H9 (cell line): ENCODE results near the gene NAA50. TPM values are rescaled to one million over a fixed set of nuclear protein-coding genes. Genes with fewer than 3 reads are reported as not detected.
A peak's percentile ranks its signal among the peaks of the same experiment; 100 is the strongest.

Experiments
- DNase-seq: peaks from one replicate; pipeline ENCODE4 v3.0.0-alpha.2; 2017
- H2AFZ ChIP-seq: one replicate; pipeline ENCODE4 v1.6.1; 2013; ENCODE audit warnings: mild to moderate bottlenecking, low read length, control low read depth, moderate library complexity
- H2AK5ac ChIP-seq: 2 replicates; pipeline ENCODE4 v1.6.1; 2013; ENCODE audit warnings: low read length, control low read depth, mixed read lengths; ENCODE audit not compliant: insufficient read length
- H2BK120ac ChIP-seq: one replicate; pipeline ENCODE4 v1.6.1; 2013; ENCODE audit warnings: low read depth, mild to moderate bottlenecking, low read length, control low read depth, inconsistent platforms; ENCODE audit not compliant: poor library complexity, severe bottlenecking
- H2BK12ac ChIP-seq: 2 replicates; pipeline ENCODE4 v1.6.1; 2013; ENCODE audit warnings: low read length, control low read depth, mixed read lengths, low read depth; ENCODE audit not compliant: insufficient read length
- H2BK15ac ChIP-seq: 2 replicates; pipeline ENCODE4 v1.6.1; 2013; ENCODE audit warnings: low read depth, low read length, control low read depth
- H2BK20ac ChIP-seq: one replicate; pipeline ENCODE4 v1.6.1; 2013; ENCODE audit warnings: low read depth, mild to moderate bottlenecking, low read length, control low read depth, inconsistent platforms; ENCODE audit not compliant: poor library complexity, severe bottlenecking
- H2BK5ac ChIP-seq: 2 replicates; pipeline ENCODE4 v1.6.1; 2013; ENCODE audit warnings: low read length, control low read depth, mixed read lengths; ENCODE audit not compliant: insufficient read length
- H3K14ac ChIP-seq: 2 replicates; pipeline ENCODE4 v1.6.1; 2013; ENCODE audit warnings: low read length, control low read depth; ENCODE audit not compliant: insufficient read depth
- H3K18ac ChIP-seq: 2 replicates; pipeline ENCODE4 v1.6.1; 2013; ENCODE audit warnings: low read depth, mild to moderate bottlenecking, mixed read lengths, low read length, control low read depth; ENCODE audit not compliant: insufficient read length
- H3K23ac ChIP-seq: 2 replicates; pipeline ENCODE4 v1.6.1; 2013; ENCODE audit warnings: low read length, control low read depth, mixed read lengths, low read depth; ENCODE audit not compliant: insufficient read length
- H3K23me2 ChIP-seq: 2 replicates; pipeline ENCODE4 v1.6.1; 2013; ENCODE audit warnings: low read depth, mild to moderate bottlenecking, mixed read lengths, low read length, control low read depth; ENCODE audit not compliant: insufficient read length, poor library complexity, severe bottlenecking
- H3K27ac ChIP-seq: 2 replicates; pipeline ENCODE4 v1.5.1; 2013; ENCODE audit warnings: low read length, control low read depth, mixed read lengths, low read depth; ENCODE audit not compliant: insufficient read length
- H3K27me3 ChIP-seq: 2 replicates; pipeline ENCODE4 v1.6.1; 2013; ENCODE audit warnings: low read length, control low read depth, inconsistent platforms; ENCODE audit not compliant: insufficient read depth
- H3K4ac ChIP-seq: 2 replicates; pipeline ENCODE4 v1.6.1; 2013; ENCODE audit warnings: low read depth, mild to moderate bottlenecking, control low read depth, inconsistent platforms, low read length, moderate library complexity
- H3K4me1 ChIP-seq: 2 replicates; pipeline ENCODE4 v1.6.1; 2013; ENCODE audit warnings: low read length, control low read depth, inconsistent platforms; ENCODE audit not compliant: insufficient read depth
- H3K4me2 ChIP-seq: 2 replicates; pipeline ENCODE4 v1.6.1; 2013; ENCODE audit warnings: low read length, control low read depth, mixed read lengths; ENCODE audit not compliant: insufficient read length, insufficient read depth
- H3K56ac ChIP-seq: 2 replicates; pipeline ENCODE4 v1.6.1; 2013; ENCODE audit warnings: low read depth, mild to moderate bottlenecking, mixed read lengths, low read length, control low read depth; ENCODE audit not compliant: insufficient read length
- H3K79me1 ChIP-seq: 2 replicates; pipeline ENCODE4 v1.6.1; 2013; ENCODE audit warnings: low read depth, mild to moderate bottlenecking, moderate library complexity, low read length, control low read depth, inconsistent platforms; ENCODE audit not compliant: insufficient read depth, poor library complexity, severe bottlenecking
- H3K79me2 ChIP-seq: 2 replicates; pipeline ENCODE4 v1.6.1; 2013; ENCODE audit warnings: low read length, control low read depth, inconsistent platforms; ENCODE audit not compliant: insufficient read depth
- H3K9ac ChIP-seq: 2 replicates; pipeline ENCODE4 v1.6.1; 2013; ENCODE audit warnings: low read length, control low read depth, mixed read lengths; ENCODE audit not compliant: insufficient read length; ENCODE audit errors: extremely low read depth
- H3K9me3 ChIP-seq: one replicate; pipeline ENCODE4 v1.6.1; 2013; ENCODE audit warnings: low read depth, low read length, inconsistent platforms; ENCODE audit not compliant: control insufficient read depth
- H3T11ph ChIP-seq: one replicate; pipeline ENCODE4 v1.6.1; 2013; ENCODE audit warnings: mild to moderate bottlenecking, low read length, control low read depth, inconsistent platforms
- H4K20me1 ChIP-seq: one replicate; pipeline ENCODE4 v1.6.1; 2013; ENCODE audit not compliant: control insufficient read depth, insufficient read length, insufficient read depth
- H4K5ac ChIP-seq: 2 replicates; pipeline ENCODE4 v1.6.1; 2013; ENCODE audit warnings: low read depth, mild to moderate bottlenecking, mixed read lengths, low read length, control low read depth; ENCODE audit not compliant: insufficient read length
- H4K8ac ChIP-seq: replicated peaks from 2 replicates; pipeline ENCODE4 v1.6.1; 2013; ENCODE audit warnings: low read length, control low read depth, mixed read lengths, low read depth; ENCODE audit not compliant: insufficient read length
- H4K91ac ChIP-seq: 2 replicates; pipeline ENCODE4 v1.6.1; 2013; ENCODE audit warnings: low read depth, mild to moderate bottlenecking, moderate library complexity, mixed read lengths, low read length, control low read depth; ENCODE audit not compliant: insufficient read length
- H3K27ac Mint-ChIP-seq, 3 experiments: 2 replicates in 2 of 3; 3 replicates in 1 of 3; pipeline ENCODE4 v1.8.0; 2020 to 2021; ENCODE audit warnings: mixed read lengths in 3 of 3, mild to moderate bottlenecking in 1 of 3, moderate library complexity in 1 of 3
- H3K27me3 Mint-ChIP-seq: 2 replicates; pipeline ENCODE4 v1.8.0; 2021; ENCODE audit warnings: low read depth, mild to moderate bottlenecking, moderate library complexity, mixed read lengths
- H3K36me3 Mint-ChIP-seq, 3 experiments: 2 replicates in 2 of 3; 3 replicates in 1 of 3; pipeline ENCODE4 v1.8.0; 2020 to 2021; ENCODE audit warnings: low read depth in 3 of 3, mixed read lengths in 3 of 3; ENCODE audit not compliant: insufficient read depth in 1 of 3
- H3K4me1 Mint-ChIP-seq, 2 experiments: 2 replicates each; pipeline ENCODE4 v1.8.0; 2020; ENCODE audit warnings: mixed read lengths in 2 of 2
- H3K4me3 Mint-ChIP-seq, 2 experiments: 2 replicates in 1 of 2; 3 replicates in 1 of 2; pipeline ENCODE4 v1.8.0; 2020 to 2021; ENCODE audit warnings: mild to moderate bottlenecking in 2 of 2, mixed read lengths in 2 of 2, moderate library complexity in 1 of 2
- H3K9me3 Mint-ChIP-seq, 2 experiments: 2 replicates in 1 of 2; 3 replicates in 1 of 2; pipeline ENCODE4 v1.8.0; 2020; ENCODE audit warnings: mild to moderate bottlenecking in 2 of 2, mixed read lengths in 2 of 2, moderate library complexity in 1 of 2
- WGBS: extraction: QIAGEN DNeasy Blood & Tissue Kit; methylation state at CpG from one replicate; pipeline ENCODE4 v1.1.7; 2013; ENCODE audit warnings: missing lambda C conversion rate, low lambda C conversion rate, mixed read lengths; ENCODE audit not compliant: insufficient read length; ENCODE audit errors: extremely low coverage; 5-methylcytosine and 5-hydroxymethylcytosine counted together
- total RNA-seq: library from RNA; stranded (reverse); gene quantifications from 2 replicates; pipeline ENCODE4 v1.2.1, GENCODE V29; 2021
- TF ChIP-seq, protein P1 (sequence below): fragments of 200-600 bp; sonication (generic); conservative IDR thresholded peaks from 3 replicates; pipeline ENCODE4 v1.8.0; 2021; ENCODE audit warnings: antibody characterized with exemption, mild to moderate bottlenecking

The NAA50 gene
- total RNA-seq, 1 experiment from 2014 or later = 216 TPM

DNA sequence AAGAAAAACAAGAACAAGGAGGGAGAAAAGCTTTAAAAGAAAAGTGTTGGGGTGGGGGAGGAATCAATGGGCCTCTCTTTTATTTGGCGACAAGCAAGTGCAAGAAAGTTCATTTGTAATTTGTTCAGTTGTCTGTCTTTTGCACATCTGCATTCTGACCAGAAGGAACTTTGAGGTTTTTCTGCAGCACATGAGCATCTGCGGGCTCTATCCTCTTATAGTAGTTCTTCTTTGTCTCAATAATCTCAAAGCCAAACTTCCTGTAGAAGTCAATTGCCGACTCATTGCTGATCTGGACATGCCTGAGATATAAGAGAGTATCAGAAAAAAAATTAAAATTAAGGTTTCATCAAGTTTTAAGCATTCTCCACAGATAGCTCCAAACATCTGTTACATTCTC lies 24.4 kb downstream of the NAA50 start:
- Mint-ChIP-seq H3K27me3 (no peaks in the 10 kb centered on the region), H3K4me1 (peaks cover 0 to 8% of the 10 kb centered on the region in 2 experiments; a peak in 2 of 4 replicates), H3K9me3 (no peaks in the 10 kb centered on the region), H3K4me3 (no peak overlapping the region), H3K36me3 (peaks cover 18 to 61% (median 61%) of the 10 kb centered on the region in 3 experiments; a peak in 6 of 7 replicates), H3K27ac (0 out of 7 replicates have a peak overlapping the region, but pooled peaks of 1 of the 3 experiments have one; percentile 10)
- H4K20me1 ChIP-seq = no peaks in the 10 kb centered on the region
- H3T11ph ChIP-seq = no peak overlapping the region
- no peak overlapping the region for H2BK20ac ChIP-seq
- no peak overlapping the region for H2BK12ac ChIP-seq
- H2AK5ac ChIP-seq = no peak overlapping the region
- H3K9ac ChIP-seq = no peak overlapping the region
- no peak overlapping the region for H3K4ac ChIP-seq
- H2BK5ac ChIP-seq = no peak overlapping the region
- H2AFZ ChIP-seq = no peak overlapping the region
- no peaks in the 10 kb centered on the region for H3K79me1 ChIP-seq
- no peak overlapping the region for H3K27ac ChIP-seq
- H4K8ac ChIP-seq = no peak overlapping the region
- H2BK120ac ChIP-seq = no peak overlapping the region
- no peak overlapping the region for H3K14ac ChIP-seq
- H3K79me2 ChIP-seq = peaks cover under 1% of the 10 kb centered on the region; the same call in 1 of the 2 replicates
- no peak overlapping the region for H3K56ac ChIP-seq
- H4K91ac ChIP-seq = no peak overlapping the region
- no peak overlapping the region for H3K18ac ChIP-seq
- no peaks in the 10 kb centered on the region; the same call in 1 of the 2 replicates for H3K4me1 ChIP-seq
- TF ChIP-seq, protein P1, sequence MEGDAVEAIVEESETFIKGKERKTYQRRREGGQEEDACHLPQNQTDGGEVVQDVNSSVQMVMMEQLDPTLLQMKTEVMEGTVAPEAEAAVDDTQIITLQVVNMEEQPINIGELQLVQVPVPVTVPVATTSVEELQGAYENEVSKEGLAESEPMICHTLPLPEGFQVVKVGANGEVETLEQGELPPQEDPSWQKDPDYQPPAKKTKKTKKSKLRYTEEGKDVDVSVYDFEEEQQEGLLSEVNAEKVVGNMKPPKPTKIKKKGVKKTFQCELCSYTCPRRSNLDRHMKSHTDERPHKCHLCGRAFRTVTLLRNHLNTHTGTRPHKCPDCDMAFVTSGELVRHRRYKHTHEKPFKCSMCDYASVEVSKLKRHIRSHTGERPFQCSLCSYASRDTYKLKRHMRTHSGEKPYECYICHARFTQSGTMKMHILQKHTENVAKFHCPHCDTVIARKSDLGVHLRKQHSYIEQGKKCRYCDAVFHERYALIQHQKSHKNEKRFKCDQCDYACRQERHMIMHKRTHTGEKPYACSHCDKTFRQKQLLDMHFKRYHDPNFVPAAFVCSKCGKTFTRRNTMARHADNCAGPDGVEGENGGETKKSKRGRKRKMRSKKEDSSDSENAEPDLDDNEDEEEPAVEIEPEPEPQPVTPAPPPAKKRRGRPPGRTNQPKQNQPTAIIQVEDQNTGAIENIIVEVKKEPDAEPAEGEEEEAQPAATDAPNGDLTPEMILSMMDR = no peak
- H2BK15ac ChIP-seq = no peak overlapping the region
- no peak overlapping the region for H3K23ac ChIP-seq
- H3K9me3 ChIP-seq = no peaks in the 10 kb centered on the region
- no CpG with 5 or more reads among the region's 3 CpGs for WGBS
- no peaks in the 10 kb centered on the region for H3K23me2 ChIP-seq
- no peaks in the 10 kb centered on the region for H3K27me3 ChIP-seq
- no peak overlapping the region for H4K5ac ChIP-seq
- H3K4me2 ChIP-seq = no peak overlapping the region
- DNase-seq = no peak
